ENCODE results near the gene OLIG1. TPM values are rescaled to one million over a fixed set of nuclear protein-coding genes. Genes with fewer than 3 reads are reported as not detected.

The OLIG1 gene
- total RNA-seq, 4 donors from 2014 or later, result 0.42 TPM; not detected in 3

- Histone ChIP-seq H3K9me3 (no peaks in the 10 kb centered on the region), H3K27me3 (peaks cover 58% of the 10 kb centered on the region), H3K4me3 (no peak overlapping the region), H3K36me3 (no peaks in the 10 kb centered on the region), H3K27ac (no peak overlapping the region), H3K4me1 (no peaks in the 10 kb centered on the region)
- DNase-seq (ENCODE audit: low spot score in 2 of 2), result no peak
- TF ChIP-seq EP300 (IDR thresholded peaks at IDR 0.05) (no peak), CTCF (IDR thresholded peaks at IDR 0.05) (no peak), POLR2AphosphoS5 (IDR thresholded peaks at IDR 0.05) (no peak), POLR2A (IDR thresholded peaks at IDR 0.05) (no peak)
- WGBS, result 35% methylated on average over 4 of the region's 4 CpGs
Measured at GRCh38 chr21:33042812-33043211, 27.1 kb upstream of the OLIG1 start.

- peaks cover 60% of the 10 kb centered on the region for H3K27me3 ChIP-seq
- no peak overlapping the region for H3K27ac ChIP-seq
- DNase-seq (ENCODE audit: low spot score in 2 of 2), result no peak
- 69% methylated on average over 8 of the region's 8 CpGs for WGBS
- no peak overlapping the region for H3K4me3 ChIP-seq
- H3K4me1 ChIP-seq, result no peaks in the 10 kb centered on the region
- no peaks in the 10 kb centered on the region for H3K36me3 ChIP-seq
- TF ChIP-seq EP300 (IDR thresholded peaks at IDR 0.05) (no peak), POLR2A (IDR thresholded peaks at IDR 0.05) (no peak), CTCF (IDR thresholded peaks at IDR 0.05) (no peak), POLR2AphosphoS5 (IDR thresholded peaks at IDR 0.05) (no peak)
- H3K9me3 ChIP-seq, result no peaks in the 10 kb centered on the region
Measured at GRCh38 chr21:33046455-33046854, 23.5 kb upstream of the OLIG1 start.

- Histone ChIP-seq H3K36me3 (no peaks in the 10 kb centered on the region), H3K27ac (no peak overlapping the region), H3K4me3 (no peak overlapping the region), H3K4me1 (no peaks in the 10 kb centered on the region), H3K27me3 (peaks cover 59% of the 10 kb centered on the region), H3K9me3 (no peaks in the 10 kb centered on the region)
- TF ChIP-seq POLR2AphosphoS5 (IDR thresholded peaks at IDR 0.05), result no peak
- TF ChIP-seq POLR2A (IDR thresholded peaks at IDR 0.05), result no peak
- no peak for TF ChIP-seq EP300 (IDR thresholded peaks at IDR 0.05)
- TF ChIP-seq CTCF (IDR thresholded peaks at IDR 0.05), result no peak
- 37% methylated on average over 5 of the region's 5 CpGs for WGBS
- DNase-seq (ENCODE audit: low spot score in 2 of 2), result no peak
Measured at GRCh38 chr21:33047231-33047630, 22.7 kb upstream of the OLIG1 start.

GRCh38 chr21:33051925-33052324 is 18.0 kb upstream of the OLIG1 start:
- H3K27me3 ChIP-seq, result peaks cover 48% of the 10 kb centered on the region

GRCh38 chr21:33053951-33054350 is 16.0 kb upstream of the OLIG1 start:
- Histone ChIP-seq H3K27ac (no peak overlapping the region), H3K4me3 (no peak overlapping the region), H3K4me1 (no peaks in the 10 kb centered on the region), H3K36me3 (no peaks in the 10 kb centered on the region), H3K27me3 (peaks cover 37% of the 10 kb centered on the region), H3K9me3 (no peaks in the 10 kb centered on the region)
- DNase-seq (ENCODE audit: low spot score in 2 of 2), result no peak
- TF ChIP-seq POLR2AphosphoS5 (IDR thresholded peaks at IDR 0.05), result no peak
- no peak for TF ChIP-seq POLR2A (IDR thresholded peaks at IDR 0.05)
- no peak for TF ChIP-seq EP300 (IDR thresholded peaks at IDR 0.05)
- no peak for TF ChIP-seq CTCF (IDR thresholded peaks at IDR 0.05)

More at GRCh38 chr21:33051925-33052324, 18.0 kb upstream of the OLIG1 start:
- no peaks in the 10 kb centered on the region for H3K9me3 ChIP-seq
- no peaks in the 10 kb centered on the region for H3K36me3 ChIP-seq
- H3K4me3 ChIP-seq, result no peak overlapping the region
- H3K4me1 ChIP-seq, result no peaks in the 10 kb centered on the region
- H3K27ac ChIP-seq, result no peak overlapping the region
- TF ChIP-seq POLR2AphosphoS5 (IDR thresholded peaks at IDR 0.05), result no peak
- TF ChIP-seq EP300 (IDR thresholded peaks at IDR 0.05), result no peak
- TF ChIP-seq POLR2A (IDR thresholded peaks at IDR 0.05), result no peak
- TF ChIP-seq CTCF (IDR thresholded peaks at IDR 0.05), result no peak
- 87% methylated on average over 16 of the region's 16 CpGs for WGBS
- DNase-seq (ENCODE audit: low spot score in 2 of 2), result no peak
